Fibroblast of lung (primary cell): Measurements from ENCODE around the gene CIDEB. TPM values are rescaled to one million over a fixed set of nuclear protein-coding genes. Genes with fewer than 3 reads are reported as not detected.

Source experiments
- DNase-seq, 2 donors: peaks; one replicate each; pipeline versions ENCODE4 v3.0.0 to v3.0.0-alpha.2; 2010; ENCODE audit warnings: low read depth in 2 of 2
- H2AFZ ChIP-seq: 2 replicates; pipeline ENCODE4 v1.5.1; 2012; ENCODE audit warnings: low read length, control low read depth, inconsistent platforms
- H3K27ac ChIP-seq: 2 replicates; pipeline ENCODE4 v1.5.1; 2011; ENCODE audit warnings: low read length, control low read depth; ENCODE audit not compliant: insufficient read depth
- H3K27me3 ChIP-seq: 2 replicates; pipeline ENCODE4 v1.5.1; 2011; ENCODE audit warnings: mild to moderate bottlenecking, low read length; ENCODE audit not compliant: control insufficient read depth, insufficient read depth
- H3K36me3 ChIP-seq: 2 replicates; pipeline ENCODE4 v1.5.1; 2011; ENCODE audit warnings: low read length; ENCODE audit not compliant: control insufficient read depth, insufficient read depth
- H3K4me1 ChIP-seq: 2 replicates; pipeline ENCODE4 v1.5.1; 2011; ENCODE audit warnings: low read length; ENCODE audit not compliant: control insufficient read depth, insufficient read depth; ENCODE audit errors: extremely low read depth
- H3K4me2 ChIP-seq: 2 replicates; pipeline ENCODE4 v1.5.1; 2011; ENCODE audit warnings: low read length, control low read depth; ENCODE audit not compliant: insufficient read depth; ENCODE audit errors: extremely low read depth
- H3K4me3 ChIP-seq, 4 experiments: fragments of 200-600 bp in 1 of 4; sonication (generic) in 1 of 4; replicated peaks in 1 of 4; 2 replicates each; pipeline ENCODE4 v1.5.1; 2011 to 2016; ENCODE audit warnings: low read length in 4 of 4, low read depth in 3 of 4, mild to moderate bottlenecking in 3 of 4, control low read depth in 2 of 4, inconsistent platforms in 1 of 4, mixed read lengths in 1 of 4; ENCODE audit not compliant: insufficient read depth in 1 of 4; ENCODE audit errors: control extremely low read depth in 1 of 4
- H3K79me2 ChIP-seq: 2 replicates; pipeline ENCODE4 v1.5.1; 2012; ENCODE audit warnings: mild to moderate bottlenecking, low read length, inconsistent platforms; ENCODE audit not compliant: control insufficient read depth, insufficient read depth
- H3K9ac ChIP-seq: 2 replicates; pipeline ENCODE4 v1.5.1; 2011; ENCODE audit warnings: mild to moderate bottlenecking, low read length, control low read depth; ENCODE audit not compliant: insufficient read depth
- H3K9me3 ChIP-seq: 2 replicates; pipeline ENCODE4 v1.5.1; 2012; ENCODE audit warnings: low read depth, low read length; ENCODE audit not compliant: control insufficient read depth, insufficient read depth
- H4K20me1 ChIP-seq: 2 replicates; pipeline ENCODE4 v1.5.1; 2011; ENCODE audit warnings: low read length; ENCODE audit not compliant: control insufficient read depth, insufficient read depth; ENCODE audit errors: extremely low read depth
- EZH2 ChIP-seq: IDR thresholded peaks from 2 replicates; pipeline ENCODE4 v1.5.1; 2012; ENCODE audit warnings: low read length, control low read depth, mild to moderate bottlenecking; ENCODE audit errors: missing control alignments
- polyA plus RNA-seq, 2 donors: library from polyadenylated mRNA; depleted of rRNA in 1 of 2; stranded (reverse) in 1 of 2; unstranded in 1 of 2; fragments of >200 nt; gene quantifications; 2 replicates each; pipeline ENCODE4 v1.2.1, GENCODE V29; 2011 to 2012; ENCODE audit warnings: missing spikeins in 1 of 2
- total RNA-seq: library from RNA; depleted of rRNA; stranded (reverse); fragments of >200 nt; gene quantifications from 2 replicates; pipeline ENCODE4 v1.2.1, GENCODE V29; 2014
- TF ChIP-seq, protein P1 (sequence below), 2 donors: IDR thresholded peaks in 1 of 2; conservative IDR thresholded peaks in 1 of 2; 1 replicate in 1 of 2; 2 replicates in 1 of 2; pipeline ENCODE4 v1.5.1; 2011 to 2012; ENCODE audit warnings: low read length in 2 of 2, control low read depth in 1 of 2, inconsistent platforms in 1 of 2, low read depth in 1 of 2, mild to moderate bottlenecking in 1 of 2

CIDEB gene
- total and polyA plus RNA-seq, 2 donors (not counting 1 experiment from before 2014, with no cell fraction given), result 0.33 to 0.42 TPM

DNA sequence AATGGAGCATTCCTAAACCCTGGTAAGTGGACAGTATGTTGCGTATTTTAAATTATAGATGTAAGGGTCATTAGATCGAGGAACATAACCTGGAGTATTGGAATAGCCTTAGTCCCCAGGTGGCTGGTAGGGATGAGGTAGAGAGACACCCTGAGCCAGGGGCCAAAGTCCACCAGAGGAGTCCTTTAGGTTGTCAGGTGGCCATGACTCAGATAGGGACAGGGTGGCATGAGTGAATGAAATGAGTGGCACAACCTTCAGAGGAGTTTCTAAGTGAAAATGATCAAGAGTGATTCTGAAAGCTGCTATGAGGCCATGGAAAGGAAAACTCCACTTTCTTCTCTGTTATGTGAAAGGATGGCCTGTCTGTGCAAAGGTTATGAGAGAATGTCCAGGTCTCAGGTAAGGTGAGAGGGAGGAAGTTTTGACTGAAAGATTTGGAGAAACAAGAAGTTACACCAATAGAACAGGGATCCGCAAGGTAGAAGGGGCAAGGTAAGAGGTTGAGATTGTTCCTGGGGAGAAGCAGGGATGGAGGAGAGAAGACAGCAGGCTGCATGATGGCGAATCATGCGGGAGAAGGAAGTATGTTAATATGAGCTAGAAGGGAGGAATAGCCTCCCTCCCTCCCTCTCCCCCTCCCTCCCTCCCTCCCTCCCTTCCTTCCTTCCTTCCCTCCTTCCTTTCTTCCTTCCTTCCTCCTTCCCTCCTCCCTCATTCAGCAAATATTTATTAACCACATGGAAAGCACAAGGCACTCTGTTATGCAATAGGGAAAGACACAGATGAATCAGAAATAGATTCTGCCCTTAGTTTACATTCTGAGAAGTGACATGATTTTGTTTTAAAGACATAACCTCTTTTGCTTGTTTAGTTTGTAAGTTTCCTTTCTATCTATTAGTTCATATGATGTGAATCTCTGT is 46.0 kb upstream of the CIDEB start:
- Histone ChIP-seq H3K4me2 (peak overlapping the region; percentile 8), H3K4me1 (peaks cover 8% of the 10 kb centered on the region), H3K36me3 (no peaks in the 10 kb centered on the region), H3K9ac (no peak overlapping the region), H4K20me1 (no peaks in the 10 kb centered on the region), H2AFZ (no peak overlapping the region), H3K9me3 (no peaks in the 10 kb centered on the region), H3K27me3 (peaks cover 4% of the 10 kb centered on the region), H3K79me2 (no peaks in the 10 kb centered on the region), H3K4me3 (no peak overlapping the region), H3K27ac (no peak overlapping the region)
- no peak for TF ChIP-seq EZH2
- TF ChIP-seq, protein P1, sequence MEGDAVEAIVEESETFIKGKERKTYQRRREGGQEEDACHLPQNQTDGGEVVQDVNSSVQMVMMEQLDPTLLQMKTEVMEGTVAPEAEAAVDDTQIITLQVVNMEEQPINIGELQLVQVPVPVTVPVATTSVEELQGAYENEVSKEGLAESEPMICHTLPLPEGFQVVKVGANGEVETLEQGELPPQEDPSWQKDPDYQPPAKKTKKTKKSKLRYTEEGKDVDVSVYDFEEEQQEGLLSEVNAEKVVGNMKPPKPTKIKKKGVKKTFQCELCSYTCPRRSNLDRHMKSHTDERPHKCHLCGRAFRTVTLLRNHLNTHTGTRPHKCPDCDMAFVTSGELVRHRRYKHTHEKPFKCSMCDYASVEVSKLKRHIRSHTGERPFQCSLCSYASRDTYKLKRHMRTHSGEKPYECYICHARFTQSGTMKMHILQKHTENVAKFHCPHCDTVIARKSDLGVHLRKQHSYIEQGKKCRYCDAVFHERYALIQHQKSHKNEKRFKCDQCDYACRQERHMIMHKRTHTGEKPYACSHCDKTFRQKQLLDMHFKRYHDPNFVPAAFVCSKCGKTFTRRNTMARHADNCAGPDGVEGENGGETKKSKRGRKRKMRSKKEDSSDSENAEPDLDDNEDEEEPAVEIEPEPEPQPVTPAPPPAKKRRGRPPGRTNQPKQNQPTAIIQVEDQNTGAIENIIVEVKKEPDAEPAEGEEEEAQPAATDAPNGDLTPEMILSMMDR (conservative IDR thresholded peaks at IDR 0.05 in 1 of 2, IDR thresholded peaks at IDR 0.05 in 1 of 2; ENCODE audit: low read depth in 1 of 2, low read length in 2 of 2), result no peak
- peak; percentile 34 to 72 for DNase-seq

DNA sequence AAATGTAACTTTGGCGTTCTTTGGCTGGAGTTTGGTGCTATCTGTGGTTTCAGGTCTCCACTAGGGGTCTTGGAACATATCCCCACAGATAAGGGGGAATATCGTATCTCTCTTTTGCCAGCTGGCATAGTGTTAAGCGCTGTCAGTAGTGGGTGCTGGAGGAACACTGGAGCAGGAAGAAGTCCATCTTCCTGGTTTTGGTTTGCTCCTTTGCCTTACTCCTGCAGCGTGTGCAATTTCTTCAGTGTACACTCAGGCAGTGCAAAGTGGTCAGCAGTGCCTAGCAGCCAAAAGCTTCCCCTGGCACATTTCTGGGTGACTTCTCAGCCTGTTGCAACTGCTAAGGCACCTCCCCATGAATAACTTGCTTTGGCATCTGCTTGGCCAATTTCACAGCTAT is 43.7 kb upstream of the CIDEB start:
- no peaks in the 10 kb centered on the region for H3K36me3 ChIP-seq
- H3K9me3 ChIP-seq, result no peaks in the 10 kb centered on the region
- H3K27ac ChIP-seq, result no peak overlapping the region
- peaks cover 4% of the 10 kb centered on the region for H3K27me3 ChIP-seq
- DNase-seq, result peak in 1 of 2 donors; percentile 54
- peaks cover 8% of the 10 kb centered on the region for H3K4me1 ChIP-seq
- H3K79me2 ChIP-seq, result no peaks in the 10 kb centered on the region
- TF ChIP-seq, protein P1 (conservative IDR thresholded peaks at IDR 0.05 in 1 of 2, IDR thresholded peaks at IDR 0.05 in 1 of 2; ENCODE audit: low read depth in 1 of 2, low read length in 2 of 2), result peak in 1 of 2 donors; percentile 21
- no peak for TF ChIP-seq EZH2
- H3K4me3 ChIP-seq, result no peak overlapping the region
- no peaks in the 10 kb centered on the region for H4K20me1 ChIP-seq
- no peak overlapping the region for H2AFZ ChIP-seq
- peak overlapping the region; percentile 11 for H3K4me2 ChIP-seq
- no peak overlapping the region for H3K9ac ChIP-seq

DNA sequence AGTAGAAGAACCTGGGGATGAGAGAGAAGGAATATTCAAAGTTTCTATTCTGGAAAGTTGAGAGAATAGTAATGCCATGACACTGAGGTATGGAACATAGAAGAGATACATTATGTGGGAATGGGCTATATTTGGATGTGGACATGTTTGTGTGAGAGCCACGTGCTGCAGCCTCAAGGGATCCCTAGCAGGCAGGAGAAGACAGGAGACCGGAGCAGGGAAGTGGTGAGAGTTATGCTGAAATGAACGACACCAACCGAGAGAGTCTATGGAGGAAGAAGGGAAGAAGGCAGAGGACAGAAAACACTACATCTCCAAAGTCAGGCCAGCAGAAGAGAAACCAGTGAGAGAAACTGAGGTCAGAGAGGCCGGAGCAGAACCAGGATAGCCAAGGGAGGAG is 42.0 kb upstream of the CIDEB start:
- Histone ChIP-seq H3K79me2 (no peaks in the 10 kb centered on the region), H3K9ac (no peak overlapping the region), H3K4me1 (peaks cover 8% of the 10 kb centered on the region), H3K4me2 (no peak overlapping the region), H3K27ac (no peak overlapping the region), H3K27me3 (peaks cover 4% of the 10 kb centered on the region), H3K4me3 (no peak overlapping the region), H2AFZ (no peak overlapping the region), H3K36me3 (no peaks in the 10 kb centered on the region), H3K9me3 (no peaks in the 10 kb centered on the region), H4K20me1 (no peaks in the 10 kb centered on the region)
- no peak for TF ChIP-seq EZH2
- TF ChIP-seq, protein P1 (conservative IDR thresholded peaks at IDR 0.05 in 1 of 2, IDR thresholded peaks at IDR 0.05 in 1 of 2; ENCODE audit: low read depth in 1 of 2, low read length in 2 of 2), result no peak
- no peak for DNase-seq
